RWPE2 (cell line): Measurements from ENCODE around the gene ITPR1.

ENCODE experiments used
- ATAC-seq: fragments of 200-7000 bp; cut with Tn5 transposase; 3 replicates; pipeline ENCODE4 v1.9.1; 2021; ENCODE audit warnings: low read depth
- DNase-seq: peaks from one replicate; pipeline ENCODE4 v3.0.0-alpha.2; 2020; ENCODE audit warnings: low spot score
- H3K27ac ChIP-seq: fragments of 450-650 bp; 2 replicates; pipeline ENCODE4 v1.5.1; 2017; ENCODE audit warnings: mild to moderate bottlenecking; ENCODE audit not compliant: poor library complexity, severe bottlenecking
- H3K27me3 ChIP-seq: fragments of 250-450 bp; sonication (Bioruptor Pico); 2 replicates; pipeline ENCODE4 v1.5.1; 2021; ENCODE audit warnings: mild to moderate bottlenecking, moderate library complexity; ENCODE audit not compliant: insufficient read depth, poor library complexity, severe bottlenecking
- H3K36me3 ChIP-seq: fragments of 250-450 bp; sonication (Bioruptor Pico); 2 replicates; pipeline ENCODE4 v1.5.1; 2020; ENCODE audit warnings: low read depth, mild to moderate bottlenecking, moderate library complexity
- H3K4me1 ChIP-seq: fragments of 250-450 bp; sonication (Bioruptor Pico); 2 replicates; pipeline ENCODE4 v1.5.1; 2021; ENCODE audit warnings: mild to moderate bottlenecking, moderate library complexity; ENCODE audit not compliant: insufficient read depth, poor library complexity, severe bottlenecking
- H3K4me3 ChIP-seq: fragments of 250-450 bp; sonication (Bioruptor Pico); 2 replicates; pipeline ENCODE4 v1.5.1; 2021; ENCODE audit warnings: mild to moderate bottlenecking, moderate library complexity; ENCODE audit not compliant: severe bottlenecking
- H3K9me3 ChIP-seq: fragments of 250-450 bp; sonication (Bioruptor Pico); 2 replicates; pipeline ENCODE4 v1.5.1; 2021; ENCODE audit warnings: mild to moderate bottlenecking, moderate library complexity; ENCODE audit not compliant: severe bottlenecking
- CTCF ChIP-seq: fragments of 450-650 bp; IDR thresholded peaks from one replicate; pipeline ENCODE4 v1.5.1; 2017; ENCODE audit warnings: mild to moderate bottlenecking, moderate library complexity; ENCODE audit not compliant: poor library complexity, severe bottlenecking

Gene ITPR1

GRCh38 chr3:4765212-4765611 lies 272.1 kb downstream of the ITPR1 start:
- no peaks in the 10 kb centered on the region for H3K27me3 ChIP-seq
- H3K4me3 ChIP-seq, result no peak overlapping the region
- TF ChIP-seq CTCF, result no peak
- no peak for ATAC-seq
- H3K9me3 ChIP-seq, result no peaks in the 10 kb centered on the region
- H3K4me1 ChIP-seq, result no peaks in the 10 kb centered on the region
- no peaks in the 10 kb centered on the region for H3K36me3 ChIP-seq
- H3K27ac ChIP-seq, result no peak overlapping the region
- DNase-seq, result no peak

GRCh38 chr3:4766263-4766662 lies 273.1 kb downstream of the ITPR1 start:
- no peaks in the 10 kb centered on the region for H3K4me1 ChIP-seq
- H3K9me3 ChIP-seq, result no peaks in the 10 kb centered on the region
- H3K27me3 ChIP-seq, result no peaks in the 10 kb centered on the region
- H3K36me3 ChIP-seq, result no peaks in the 10 kb centered on the region
- no peak for DNase-seq
- no peak overlapping the region for H3K4me3 ChIP-seq
- no peak for TF ChIP-seq CTCF
- H3K27ac ChIP-seq, result no peak overlapping the region
- ATAC-seq, result no peak

GRCh38 chr3:4766716-4767499 lies 273.8 kb downstream of the ITPR1 start:
- no peak for ATAC-seq
- Histone ChIP-seq H3K27me3 (no peaks in the 10 kb centered on the region), H3K36me3 (no peaks in the 10 kb centered on the region), H3K9me3 (no peaks in the 10 kb centered on the region), H3K27ac (no peak overlapping the region), H3K4me1 (no peaks in the 10 kb centered on the region), H3K4me3 (no peak overlapping the region)
- DNase-seq, result no peak
- no peak for TF ChIP-seq CTCF

GRCh38 chr3:4768021-4768420 lies 274.9 kb downstream of the ITPR1 start:
- DNase-seq (no peak), ATAC-seq (no peak)
- Histone ChIP-seq H3K36me3 (no peaks in the 10 kb centered on the region), H3K27me3 (no peaks in the 10 kb centered on the region), H3K9me3 (no peaks in the 10 kb centered on the region), H3K27ac (no peak overlapping the region), H3K4me3 (no peak overlapping the region), H3K4me1 (no peaks in the 10 kb centered on the region)
- no peak for TF ChIP-seq CTCF

GRCh38 chr3:4768521-4768920 lies 275.4 kb downstream of the ITPR1 start:
- DNase-seq (no peak), ATAC-seq (no peak)
- H3K4me1 ChIP-seq, result no peaks in the 10 kb centered on the region
- H3K36me3 ChIP-seq, result no peaks in the 10 kb centered on the region
- no peak overlapping the region for H3K4me3 ChIP-seq
- no peak overlapping the region for H3K27ac ChIP-seq
- H3K9me3 ChIP-seq, result no peaks in the 10 kb centered on the region
- TF ChIP-seq CTCF, result no peak
- H3K27me3 ChIP-seq, result no peaks in the 10 kb centered on the region
